Loucy (cell line): ENCODE data around the gene SENP2.

Source experiments
- H2AFZ ChIP-seq: fragments of 200-600 bp; sonication (generic); 2 replicates; pipeline ENCODE4 v1.6.0; 2016; ENCODE audit warnings: antibody characterized with exemption, mild to moderate bottlenecking, low read length, moderate library complexity
- H3F3A ChIP-seq: fragments of 200-600 bp; 2 replicates; pipeline ENCODE4 v1.6.0; 2016; ENCODE audit warnings: antibody characterized with exemption, low read depth, mild to moderate bottlenecking
- H3K27me3 ChIP-seq: fragments of 200-600 bp; sonication (generic); 2 replicates; pipeline ENCODE4 v1.6.1; 2014; ENCODE audit warnings: low read length, mild to moderate bottlenecking; ENCODE audit not compliant: insufficient read depth, poor library complexity, severe bottlenecking
- H3K36me3 ChIP-seq: fragments of 200-600 bp; sonication (generic); 2 replicates; pipeline ENCODE4 v1.6.1; 2016; ENCODE audit warnings: low read length; ENCODE audit not compliant: insufficient read depth
- H3K4me1 ChIP-seq: fragments of 200-600 bp; sonication (generic); 2 replicates; pipeline ENCODE4 v1.5.1; 2014; ENCODE audit warnings: low read length, mild to moderate bottlenecking; ENCODE audit not compliant: insufficient read depth, poor library complexity, severe bottlenecking
- H3K4me2 ChIP-seq: fragments of 200-600 bp; sonication (generic); 2 replicates; pipeline ENCODE4 v1.6.0; 2014; ENCODE audit warnings: antibody characterized with exemption, low read length, low read depth, mild to moderate bottlenecking; ENCODE audit not compliant: poor library complexity, severe bottlenecking
- H3K4me3 ChIP-seq: fragments of 200-600 bp; sonication (generic); 2 replicates; pipeline ENCODE4 v1.5.1; 2014; ENCODE audit warnings: low read length, mild to moderate bottlenecking, mixed read lengths; ENCODE audit not compliant: poor library complexity, severe bottlenecking
- H3K79me2 ChIP-seq: fragments of 200-600 bp; sonication (generic); 2 replicates; pipeline ENCODE4 v1.6.1; 2014; ENCODE audit warnings: low read length; ENCODE audit not compliant: insufficient read depth
- H3K9ac ChIP-seq: fragments of 200-600 bp; sonication (generic); 2 replicates; pipeline ENCODE4 v1.6.0; 2014; ENCODE audit warnings: mild to moderate bottlenecking, low read depth, low read length, moderate library complexity; ENCODE audit not compliant: poor library complexity, severe bottlenecking
- H3K9me2 ChIP-seq: fragments of 200-600 bp; sonication (generic); replicated peaks from 2 replicates; pipeline ENCODE4 v1.6.1; 2016; ENCODE audit warnings: low read depth, low read length, mixed read lengths
- H3K9me3 ChIP-seq: fragments of 200-600 bp; sonication (generic); 2 replicates; pipeline ENCODE4 v1.6.1; 2014; ENCODE audit warnings: mild to moderate bottlenecking, antibody characterized with exemption, low read length, low read depth; ENCODE audit not compliant: insufficient read depth
- H4K20me1 ChIP-seq: fragments of 200-600 bp; sonication (generic); 2 replicates; pipeline ENCODE4 v1.6.0; 2014; ENCODE audit warnings: antibody characterized with exemption, low read length, mild to moderate bottlenecking; ENCODE audit not compliant: insufficient read depth, poor library complexity, severe bottlenecking
- CTCF ChIP-seq: fragments of 200-600 bp; sonication (generic); conservative IDR thresholded peaks from 2 replicates; pipeline ENCODE4 v1.5.1; 2014; ENCODE audit warnings: mild to moderate bottlenecking, antibody characterized with exemption, low read length
- EZH2phosphoT487 ChIP-seq: fragments of 200-600 bp; IDR thresholded peaks from 2 replicates; pipeline ENCODE4 v1.6.1; 2018; ENCODE audit warnings: antibody characterized with exemption, mild to moderate bottlenecking, moderate library complexity, borderline replicate concordance

Gene SENP2

DNA sequence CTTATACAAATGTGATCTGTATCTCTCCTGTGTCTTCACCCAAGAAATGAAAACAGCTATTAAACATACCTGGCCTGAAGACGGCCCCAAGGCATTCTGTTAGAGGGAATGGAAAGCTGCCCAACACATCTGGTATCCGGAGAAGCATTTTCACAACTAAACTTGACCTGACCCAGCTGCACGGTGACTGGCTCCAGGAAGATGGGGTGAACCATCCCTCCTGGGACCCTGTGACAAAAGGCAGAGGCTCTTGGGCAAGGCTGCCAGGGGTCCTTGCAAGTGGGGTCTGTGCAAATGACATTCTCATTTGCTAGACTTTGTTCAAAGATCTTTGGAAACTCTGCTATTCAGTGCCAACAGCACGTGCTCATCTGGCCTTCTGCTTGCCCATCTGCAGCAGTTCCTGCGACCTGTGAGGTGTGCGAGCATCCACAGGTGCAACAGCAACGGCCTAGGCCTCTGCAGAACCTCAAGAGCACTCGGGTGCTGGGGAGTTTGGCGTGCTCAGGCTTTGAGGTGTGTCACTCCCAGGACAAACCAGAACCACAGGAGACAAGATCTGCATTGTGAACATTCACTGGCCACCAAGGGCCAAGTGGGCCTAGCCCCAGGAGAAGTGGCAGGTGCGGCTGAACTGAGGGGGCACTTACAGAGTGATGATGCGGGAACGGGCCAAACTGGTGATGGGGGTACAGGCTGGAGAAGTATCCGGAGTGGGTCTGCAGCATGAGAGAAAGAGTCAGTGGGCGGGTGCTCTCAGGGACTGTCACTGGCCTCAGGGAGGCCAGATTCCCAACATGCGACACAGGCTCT is 71.8 kb downstream of the SENP2 start:
- H3K9ac ChIP-seq, result no peak overlapping the region
- H3F3A ChIP-seq, result no peaks in the 10 kb centered on the region
- no peak for TF ChIP-seq EZH2phosphoT487
- TF ChIP-seq CTCF, result no peak
- no peaks in the 10 kb centered on the region for H3K36me3 ChIP-seq
- no peaks in the 10 kb centered on the region for H3K27me3 ChIP-seq
- H3K4me2 ChIP-seq, result no peak overlapping the region
- H2AFZ ChIP-seq, result no peak overlapping the region
- peaks cover 4% of the 10 kb centered on the region for H3K4me1 ChIP-seq
- H3K79me2 ChIP-seq, result no peaks in the 10 kb centered on the region
- no peaks in the 10 kb centered on the region for H4K20me1 ChIP-seq
- H3K9me3 ChIP-seq, result no peaks in the 10 kb centered on the region
- H3K4me3 ChIP-seq, result no peak overlapping the region
- no peaks in the 10 kb centered on the region for H3K9me2 ChIP-seq

DNA sequence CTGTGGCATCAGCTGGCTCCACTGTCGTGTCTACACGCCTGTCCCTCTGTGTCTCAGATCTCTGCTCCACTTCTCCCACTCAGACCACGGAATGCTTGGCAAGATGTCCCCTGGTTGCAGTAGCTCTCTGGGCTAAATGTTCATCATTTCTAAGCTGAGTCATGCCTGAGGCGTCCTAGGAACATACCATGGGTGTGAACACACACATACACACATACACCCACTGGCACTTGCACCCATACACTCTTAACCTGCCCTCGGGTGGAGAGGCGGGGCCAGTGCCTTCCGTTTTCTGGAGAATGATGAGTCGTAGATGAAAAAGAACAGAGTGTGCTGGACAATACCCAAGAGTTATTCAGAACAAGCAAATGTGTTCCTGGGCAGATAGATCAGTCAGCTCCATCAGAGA is 72.4 kb downstream of the SENP2 start:
- no peaks in the 10 kb centered on the region for H3F3A ChIP-seq
- H3K79me2 ChIP-seq, result no peaks in the 10 kb centered on the region
- H4K20me1 ChIP-seq, result no peaks in the 10 kb centered on the region
- TF ChIP-seq CTCF, result no peak
- TF ChIP-seq EZH2phosphoT487, result no peak
- no peaks in the 10 kb centered on the region for H3K36me3 ChIP-seq
- H3K9ac ChIP-seq, result no peak overlapping the region
- no peak overlapping the region for H3K4me2 ChIP-seq
- H3K9me2 ChIP-seq, result no peaks in the 10 kb centered on the region
- H3K27me3 ChIP-seq, result no peaks in the 10 kb centered on the region
- H3K4me1 ChIP-seq, result peaks cover 4% of the 10 kb centered on the region
- H3K4me3 ChIP-seq, result no peak overlapping the region
- no peaks in the 10 kb centered on the region for H3K9me3 ChIP-seq
- H2AFZ ChIP-seq, result no peak overlapping the region

DNA sequence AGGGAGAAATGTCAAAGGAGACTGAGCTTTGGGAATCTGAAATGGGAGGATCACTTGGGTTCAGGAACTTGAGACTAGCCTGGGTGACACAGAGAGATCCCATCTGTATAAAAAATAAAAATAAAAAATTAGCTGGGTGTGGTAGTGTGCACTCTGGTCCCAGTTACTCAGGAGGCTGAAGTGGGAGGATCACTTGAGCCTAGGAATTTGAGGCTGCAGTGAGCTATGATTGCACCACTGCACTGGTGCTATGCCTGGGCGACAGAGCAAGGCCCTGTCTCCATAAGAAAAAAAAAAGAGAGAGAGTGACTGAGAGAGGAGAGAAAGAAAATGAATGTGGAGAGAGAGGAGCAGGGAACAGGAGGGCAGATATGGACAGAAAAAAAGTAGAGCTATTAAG is 72.8 kb downstream of the SENP2 start:
- H3K79me2 ChIP-seq, result no peaks in the 10 kb centered on the region
- H3K4me1 ChIP-seq, result peaks cover 4% of the 10 kb centered on the region
- H3F3A ChIP-seq, result no peaks in the 10 kb centered on the region
- H3K27me3 ChIP-seq, result no peaks in the 10 kb centered on the region
- no peaks in the 10 kb centered on the region for H4K20me1 ChIP-seq
- H3K9me2 ChIP-seq, result no peaks in the 10 kb centered on the region
- no peak overlapping the region for H3K9ac ChIP-seq
- no peak overlapping the region for H3K4me3 ChIP-seq
- no peaks in the 10 kb centered on the region for H3K36me3 ChIP-seq
- H3K9me3 ChIP-seq, result no peaks in the 10 kb centered on the region
- no peak overlapping the region for H3K4me2 ChIP-seq
- no peak overlapping the region for H2AFZ ChIP-seq
- TF ChIP-seq EZH2phosphoT487 (no peak), CTCF (no peak)
